ENCODE data around the gene AKAP8.

Gene AKAP8

DNA sequence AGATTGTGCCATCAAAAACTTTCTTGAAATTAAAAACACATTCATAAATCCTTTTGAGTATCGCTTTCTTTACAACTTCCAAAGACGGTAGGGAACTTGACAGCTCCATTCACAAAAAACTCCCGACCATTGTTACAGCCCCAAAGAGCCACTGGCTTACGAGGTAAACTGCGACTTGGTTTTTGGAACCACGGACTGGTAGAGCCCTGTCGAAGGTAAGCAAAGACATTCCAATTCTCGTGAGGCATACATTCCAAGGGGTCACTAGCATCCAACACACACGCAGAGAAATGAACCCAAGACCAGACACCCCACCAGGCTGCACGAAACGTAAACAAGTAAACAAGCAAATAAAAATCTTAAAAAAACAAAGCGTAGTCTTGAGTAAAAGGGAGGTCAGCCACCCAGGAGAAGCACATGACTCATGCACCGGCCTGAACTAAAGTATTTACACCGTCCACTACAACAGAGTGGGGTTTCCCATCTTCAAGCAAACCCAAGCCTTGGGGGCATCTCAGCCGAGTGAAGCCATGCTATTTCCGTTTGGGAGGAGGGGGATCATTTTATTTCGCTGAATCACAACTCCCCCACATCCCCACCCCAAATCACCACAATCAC lies 48.7 kb downstream of the AKAP8 start:
- no peak for DNase-seq

DNA sequence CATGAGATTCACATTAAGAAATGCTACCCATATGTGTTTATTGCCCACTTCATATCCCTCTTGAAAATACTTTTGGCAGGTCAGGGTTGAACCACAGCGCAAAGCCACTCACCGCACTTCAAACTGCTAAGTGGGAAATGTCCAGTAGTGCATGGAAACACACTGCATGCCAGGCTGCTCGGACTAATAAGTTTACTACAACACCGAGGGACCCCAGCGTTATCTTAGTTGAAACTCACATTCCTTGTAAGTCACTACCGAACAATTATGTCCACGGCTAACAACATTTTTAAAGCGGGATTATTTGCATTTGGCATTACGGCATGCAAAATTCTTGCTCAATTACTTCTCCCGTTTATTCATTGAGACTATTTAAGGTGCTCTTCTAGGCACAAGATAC lies 51.3 kb downstream of the AKAP8 start:
- DNase-seq: no peak

DNA sequence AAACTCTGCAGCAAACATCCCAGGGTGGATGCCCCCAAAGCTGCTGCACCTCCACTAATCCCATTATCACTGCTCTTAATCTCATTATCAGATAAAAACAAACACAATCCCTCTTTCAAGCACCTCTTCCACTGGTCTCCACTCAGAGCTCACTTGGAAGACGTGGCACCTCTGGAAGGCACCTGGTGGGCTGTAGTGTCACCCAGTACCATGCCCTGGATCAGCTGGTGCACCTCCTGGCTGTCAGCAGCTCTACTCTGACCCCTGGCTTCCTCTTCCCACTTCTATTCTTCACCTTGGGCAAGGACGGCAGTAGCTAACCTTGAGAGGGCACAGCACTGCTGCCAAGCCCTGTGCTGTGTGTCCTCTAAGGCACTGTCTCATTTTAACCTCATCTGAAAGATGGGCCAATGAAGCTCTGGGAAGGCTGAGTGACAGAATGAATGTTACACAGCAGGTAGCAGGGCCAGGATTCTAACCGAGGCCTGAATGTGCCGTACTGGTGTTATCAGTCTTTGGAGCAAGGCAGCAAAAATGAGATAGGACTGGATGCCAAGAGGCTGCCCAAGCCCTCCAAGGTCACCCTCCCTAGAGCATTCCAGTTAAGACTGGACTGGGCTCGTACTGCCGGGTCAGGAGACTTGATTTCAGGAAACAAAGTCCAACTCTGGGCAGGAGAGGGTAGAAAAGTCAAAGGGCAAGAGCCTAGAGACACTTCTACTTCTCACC lies 54.6 kb downstream of the AKAP8 start:
- DNase-seq: no peak

DNA sequence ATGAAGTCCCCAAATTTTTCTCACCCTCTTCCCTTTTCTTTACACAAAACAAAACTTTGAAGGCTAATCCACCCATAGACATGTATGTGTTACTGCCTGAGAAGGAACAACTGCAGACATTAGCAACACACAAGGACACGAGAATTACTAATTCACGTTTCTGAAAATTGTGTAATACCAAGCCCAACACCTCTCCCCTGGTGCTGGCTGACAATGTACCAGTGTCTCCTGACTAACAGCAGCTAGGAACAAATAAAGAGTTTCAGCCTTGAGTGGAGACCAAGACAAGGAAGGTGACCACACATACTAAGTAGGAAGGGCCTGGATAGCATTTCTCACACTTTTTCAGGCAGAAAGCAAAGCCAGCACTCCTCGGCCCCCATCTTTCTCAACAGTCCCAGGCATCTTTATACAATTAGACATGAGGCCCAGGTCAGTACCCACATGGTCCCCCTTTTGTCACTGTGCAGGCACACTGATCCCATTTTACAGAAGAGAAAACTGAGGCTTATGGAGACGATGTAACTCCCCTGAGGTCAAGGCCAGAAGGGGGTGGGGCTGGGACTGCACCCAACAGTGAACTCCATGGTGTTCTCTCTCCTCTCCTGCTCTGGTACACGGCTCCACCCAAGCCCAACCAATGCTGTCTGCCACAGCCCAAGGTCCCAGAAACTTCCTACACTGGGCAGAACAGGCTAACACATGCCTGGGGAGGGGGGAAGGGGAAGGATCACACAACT lies 55.9 kb downstream of the AKAP8 start:
- no peak for DNase-seq

DNA sequence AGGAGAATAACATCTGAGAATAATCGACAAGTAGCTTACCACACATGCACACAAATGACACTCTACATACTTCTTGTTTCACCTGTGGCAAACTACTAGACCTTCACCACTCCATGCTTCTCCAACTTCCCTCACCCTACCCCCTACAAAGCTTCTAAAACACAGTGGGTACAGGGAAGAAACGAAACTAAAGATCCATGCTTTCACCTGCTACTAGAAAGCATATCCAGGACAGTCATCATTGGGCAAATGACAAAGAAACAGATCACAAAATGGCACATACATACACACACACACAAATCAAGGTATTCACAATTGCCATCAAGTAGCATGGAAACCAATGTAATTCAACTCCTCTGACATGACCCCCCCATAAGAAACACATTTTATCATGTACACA lies 57.8 kb downstream of the AKAP8 start:
- no peak for DNase-seq

DNA sequence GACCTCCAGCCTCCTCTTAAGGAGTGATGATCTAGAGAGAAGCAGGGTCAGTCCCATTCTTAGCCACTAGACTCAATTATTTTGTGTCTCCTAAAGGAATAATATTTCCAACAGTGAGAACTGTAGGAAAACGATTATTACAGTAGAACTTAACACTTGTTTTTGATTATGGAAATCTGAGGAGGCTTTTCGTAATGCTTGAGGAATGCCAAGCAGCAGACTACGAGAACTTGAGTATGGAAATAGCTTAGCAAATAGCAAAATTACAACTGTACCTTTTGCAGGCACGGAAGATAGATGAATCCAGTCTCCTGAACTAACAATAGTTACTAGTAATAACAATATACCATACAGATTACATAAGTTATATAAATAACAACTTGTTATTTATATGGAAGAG lies 59.5 kb downstream of the AKAP8 start:
- DNase-seq: no peak

DNA sequence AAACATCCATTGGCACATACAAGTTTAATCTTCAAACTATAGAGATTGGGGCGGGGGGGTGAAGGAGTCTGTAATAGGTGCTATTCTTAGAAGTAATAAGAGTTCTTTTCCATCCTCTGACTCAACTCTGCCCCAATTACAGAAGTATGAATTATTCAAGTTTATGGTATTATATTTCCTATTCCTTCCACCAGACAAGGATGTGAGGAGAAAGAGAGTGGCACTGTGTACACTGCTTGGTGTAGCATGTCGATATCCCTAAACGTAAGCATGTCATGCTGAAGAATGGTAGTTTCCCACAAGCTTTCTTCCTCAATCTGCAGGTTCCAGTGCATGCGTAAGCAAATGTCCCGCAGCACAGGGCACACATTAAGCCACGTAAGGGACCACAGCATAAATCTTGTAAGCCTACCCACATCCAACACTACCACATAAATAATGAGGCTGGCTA lies 61.3 kb downstream of the AKAP8 start:
- no peak for DNase-seq

DNA sequence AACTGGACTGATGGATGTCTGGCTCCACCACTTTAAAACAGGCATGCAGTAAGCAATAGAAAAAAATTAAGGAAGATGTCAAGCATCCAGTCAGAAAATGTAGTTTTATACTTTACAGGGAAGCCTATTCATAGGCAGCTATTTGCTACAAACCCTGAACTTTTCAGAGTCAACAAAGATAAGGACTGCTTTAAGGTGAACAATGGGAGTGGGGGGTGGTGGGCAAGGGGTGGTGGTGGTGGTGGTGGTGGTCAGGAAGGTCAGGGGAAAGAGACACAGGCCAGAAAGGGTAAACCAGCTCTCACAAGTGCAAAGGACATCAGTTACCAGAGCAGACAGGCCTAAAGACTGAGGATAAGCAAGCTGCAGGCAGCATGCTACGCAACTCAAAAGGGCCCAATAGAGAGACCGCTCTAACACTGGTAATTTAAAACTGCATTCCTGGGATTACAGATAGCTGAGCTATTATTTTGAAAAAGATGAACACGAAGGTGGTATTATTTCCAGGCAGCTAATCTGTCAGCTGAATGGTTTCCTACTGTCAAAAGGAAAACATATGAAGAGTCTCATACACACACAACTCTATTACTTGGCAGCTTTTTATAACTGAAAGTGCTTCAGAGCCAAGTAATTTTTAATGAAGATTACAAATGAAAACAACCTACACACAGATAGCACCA lies 62.1 kb downstream of the AKAP8 start:
- no peak for DNase-seq

DNA sequence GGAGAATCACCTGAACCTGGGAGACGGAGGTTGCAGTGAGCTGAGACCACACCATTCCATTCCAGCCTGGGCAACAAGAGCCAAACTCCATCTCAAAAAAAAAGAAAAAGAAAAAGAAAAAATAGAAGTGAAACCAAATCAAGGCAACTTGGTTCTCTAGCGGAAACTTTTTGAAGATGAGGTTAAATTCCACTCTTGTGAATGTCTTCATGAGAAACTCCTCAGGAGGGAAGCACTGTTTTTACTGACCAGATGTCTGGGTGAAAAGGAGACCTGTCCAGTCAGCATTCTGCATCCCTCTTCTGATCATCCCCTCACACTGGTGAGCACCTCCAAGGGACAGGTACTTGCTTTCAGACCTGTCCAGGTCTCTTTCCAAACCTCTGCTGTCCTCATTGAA lies 63.1 kb downstream of the AKAP8 start:
- DNase-seq: no peak

DNA sequence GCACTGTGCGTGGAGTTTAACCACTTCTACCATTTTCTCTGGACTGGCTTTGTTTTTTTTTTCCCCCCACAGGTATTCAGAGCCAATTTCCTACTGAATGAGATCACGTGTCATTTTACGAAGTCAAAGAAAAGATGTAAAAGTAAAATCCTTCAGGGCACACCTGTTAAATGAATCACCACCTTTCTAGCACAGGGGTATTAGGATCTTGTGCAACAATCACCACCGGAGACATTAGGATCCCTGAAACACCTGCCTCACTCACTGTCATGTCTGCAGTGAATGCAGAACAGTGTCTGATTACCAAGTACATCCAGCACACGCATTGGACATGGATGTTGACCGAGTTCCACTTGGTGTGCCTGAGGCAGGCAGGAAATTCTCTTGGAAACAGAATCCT lies 64.5 kb downstream of the AKAP8 start:
- DNase-seq: no peak

DNA sequence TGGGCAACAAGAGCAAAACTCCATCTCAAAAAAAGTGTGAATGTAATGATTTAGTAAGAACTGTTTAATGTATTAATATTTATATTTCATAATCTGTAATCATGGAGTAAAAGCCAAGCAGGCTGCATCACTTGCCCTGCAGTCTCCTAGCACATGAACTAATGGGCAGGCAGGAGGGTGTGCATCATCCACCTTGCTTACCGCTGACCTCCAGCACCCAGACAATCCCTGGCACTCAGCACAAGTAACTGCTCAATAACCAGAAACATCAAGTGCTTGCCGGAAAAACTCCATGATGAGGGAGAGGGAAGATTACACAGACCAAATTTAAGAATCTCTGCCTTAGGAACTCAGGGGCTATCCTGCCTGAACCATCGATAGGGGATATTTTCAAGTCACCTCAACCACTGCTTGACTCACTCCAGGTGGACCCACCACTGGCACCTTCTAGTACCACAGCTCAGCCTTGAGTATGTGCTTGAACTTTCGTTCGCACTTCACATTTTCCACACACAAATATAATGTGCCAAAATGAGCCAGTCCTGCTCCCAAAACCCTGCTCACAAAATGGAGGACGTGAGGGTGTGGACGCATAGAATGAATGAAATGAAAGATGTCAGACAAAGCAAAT lies 65.8 kb downstream of the AKAP8 start:
- DNase-seq: no peak

DNA sequence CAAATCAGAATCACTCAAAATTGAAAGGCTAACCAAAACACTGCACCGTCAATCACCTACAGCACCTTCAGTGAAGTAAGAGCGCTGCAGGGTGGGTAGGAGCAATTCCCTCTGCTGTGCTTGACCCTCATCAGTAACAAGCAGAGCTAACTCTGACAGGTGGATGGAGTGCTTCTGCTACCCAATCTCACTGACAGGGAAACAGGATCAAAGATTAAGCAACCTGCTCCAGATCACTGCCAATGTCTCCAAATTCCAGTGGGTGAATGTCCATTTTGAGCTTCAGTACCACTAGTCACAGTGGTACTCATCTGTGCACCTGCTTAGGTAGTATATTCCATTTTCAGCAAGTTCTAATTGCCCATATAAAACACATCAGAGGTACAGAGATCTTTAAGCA lies 72.4 kb downstream of the AKAP8 start:
- DNase-seq: no peak

DNA sequence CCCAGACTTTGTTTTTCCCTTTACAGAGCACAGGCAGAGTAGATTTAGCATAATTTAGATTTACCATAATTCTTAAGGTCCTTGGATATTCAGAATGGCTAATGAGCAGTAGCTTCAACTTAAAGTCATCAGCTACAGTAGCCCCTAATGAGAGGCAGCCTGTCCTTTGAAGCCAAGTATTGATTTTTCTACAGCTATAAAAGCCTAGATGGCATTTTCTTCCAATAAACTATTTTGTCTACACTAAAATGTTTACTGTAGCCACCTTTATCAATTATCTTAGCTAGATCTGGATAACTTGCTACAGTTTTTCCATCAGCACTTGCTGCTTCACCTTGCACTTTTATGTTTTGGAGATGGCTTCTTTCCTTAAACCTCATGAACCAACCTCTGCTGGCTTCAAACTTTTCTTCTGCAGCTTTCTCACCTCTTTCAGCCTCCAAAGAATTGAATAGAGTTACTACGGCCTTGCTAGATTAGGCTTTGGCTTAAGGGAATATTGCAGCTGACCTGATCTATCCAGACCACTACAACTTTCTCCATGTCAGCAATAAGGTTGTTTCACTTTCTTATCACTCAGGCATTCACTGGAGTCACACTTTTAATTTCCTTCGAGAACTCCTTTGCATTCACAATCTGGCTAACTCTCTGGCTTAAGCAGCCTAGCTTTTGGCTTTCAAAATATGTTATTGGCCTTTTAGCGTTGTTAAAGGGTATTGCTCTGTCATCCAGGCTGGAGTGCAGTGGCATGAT lies 73.8 kb downstream of the AKAP8 start:
- DNase-seq: no peak

DNA sequence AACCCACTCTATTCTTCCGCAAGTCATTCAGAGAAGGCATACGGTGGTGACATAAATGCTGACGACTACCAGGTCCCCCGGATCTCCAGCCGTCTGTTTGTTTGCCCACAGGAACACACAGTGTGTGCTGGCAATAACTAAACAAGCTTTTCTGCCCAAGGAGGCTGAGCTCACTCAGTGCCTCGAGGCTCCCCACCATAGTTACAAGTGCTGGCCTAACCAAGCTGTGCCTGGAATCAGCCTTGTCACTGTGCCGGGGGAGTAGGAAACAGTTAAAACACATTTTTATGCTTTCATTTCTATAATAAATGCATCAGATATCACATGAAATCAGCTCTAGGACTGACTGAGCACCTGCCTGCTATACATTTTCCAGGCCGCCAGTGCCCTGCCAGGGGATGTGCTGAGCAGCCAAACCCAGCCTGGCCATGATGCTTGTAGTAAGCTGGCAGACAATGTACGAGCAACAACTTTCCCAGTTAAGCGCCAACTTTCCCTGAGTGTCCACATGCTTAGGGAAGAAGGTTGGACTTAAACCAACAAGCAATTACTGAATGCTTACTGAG lies 75.4 kb downstream of the AKAP8 start:
- peak; percentile 31 to 46 for DNase-seq
